ENCODE measurements around the gene PGM1. TPM values are rescaled to one million over a fixed set of nuclear protein-coding genes. Genes with fewer than 3 reads are reported as not detected.

The PGM1 gene
- total and polyA plus RNA-seq, 2 donors (not counting 3 experiments of a cell fraction or from before 2014, with no cell fraction given) = 9.3 to 21.0 TPM

- CTCF ChIA-PET = no interaction called here
- intact Hi-C loops (cut with micrococcal nuclease) = no loop called here
These were observed 60.8 kb downstream of the PGM1 start for GRCh38 chr1:63653976-63654375.

GRCh38 chr1:63659448-63659847, 66.2 kb downstream of the PGM1 start:
- H3K27ac ChIP-seq (ENCODE audit: insufficient read depth, low read depth, low read length) = no peak overlapping the region
- FAIRE-seq (no peak), DNase-seq (ENCODE audit: low read depth, low spot score) (no peak)
- ChIA-PET POLR2A (no interaction called here), CTCF (interaction anchor here (0.5 kb wide), 1 partner anchor 205 kb away, joined by 3 read pairs; no protein-coding TSS in a partner anchor)
- no peak overlapping the region for H3K9ac ChIP-seq (replicated peaks; ENCODE audit: extremely low read depth, insufficient read depth, low read length)
- no peaks in the 10 kb centered on the region for H3K79me2 ChIP-seq (ENCODE audit: control insufficient read depth, insufficient read depth, low read length)
- H3K27me3 ChIP-seq (ENCODE audit: control insufficient read depth in 2 of 2, insufficient read depth in 2 of 2, low read length in 2 of 2) = no peaks in the 10 kb centered on the region
- no peak overlapping the region for H3K4me3 ChIP-seq (replicated peaks in 1 of 3; ENCODE audit: insufficient read depth in 1 of 3, low read depth in 1 of 3, low read length in 3 of 3)
- peaks cover 12% of the 10 kb centered on the region for H3K4me1 ChIP-seq (ENCODE audit: control insufficient read depth, extremely low read depth, insufficient read depth, low read length)
- intact Hi-C loops (cut with micrococcal nuclease) = no loop called here
- TF ChIP-seq MAX (IDR thresholded peaks at IDR 0.05; ENCODE audit: insufficient read depth, insufficient read length) = no peak
- H3K9me3 ChIP-seq (replicated peaks; ENCODE audit: control insufficient read depth, insufficient read depth, low read length) = no peaks in the 10 kb centered on the region
- H2AFZ ChIP-seq (ENCODE audit: low read depth, low read length) = no peak overlapping the region
- BruUV-seq (replicated peaks) = no TSS peak
- H3K9me1 ChIP-seq (replicated peaks; ENCODE audit: control insufficient read depth, extremely low read depth, insufficient read depth, low read length) = no peaks in the 10 kb centered on the region
- dilution Hi-C loops (cut with MboI; ENCODE audit: extremely low pct_ligation_motif_present, low sequenced_read_pairs) = loop anchor here (25.0 kb wide), 1 partner anchor 578 kb away; no protein-coding TSS in a partner anchor
- H3K36me3 ChIP-seq (ENCODE audit: control insufficient read depth in 2 of 2, extremely low read depth in 1 of 2, insufficient read depth in 2 of 2, low read length in 2 of 2) = no peaks in the 10 kb centered on the region
- no peaks in the 10 kb centered on the region for H4K20me1 ChIP-seq (replicated peaks; ENCODE audit: control insufficient read depth, extremely low read depth, insufficient read depth, low read length)
- no peak overlapping the region for H3K4me2 ChIP-seq (ENCODE audit: insufficient read depth, low read length)

More at GRCh38 chr1:63653976-63654375, 60.8 kb downstream of the PGM1 start:
- Histone ChIP-seq H3K9ac (replicated peaks; ENCODE audit: extremely low read depth, insufficient read depth, low read length) (no peak overlapping the region), H3K27me3 (ENCODE audit: control insufficient read depth in 2 of 2, insufficient read depth in 2 of 2, low read length in 2 of 2) (no peaks in the 10 kb centered on the region), H2AFZ (ENCODE audit: low read depth, low read length) (no peak overlapping the region), H3K9me1 (replicated peaks; ENCODE audit: control insufficient read depth, extremely low read depth, insufficient read depth, low read length) (no peaks in the 10 kb centered on the region), H3K79me2 (ENCODE audit: control insufficient read depth, insufficient read depth, low read length) (no peaks in the 10 kb centered on the region), H3K4me2 (ENCODE audit: insufficient read depth, low read length) (no peak overlapping the region), H3K4me1 (ENCODE audit: control insufficient read depth, extremely low read depth, insufficient read depth, low read length) (no peaks in the 10 kb centered on the region), H4K20me1 (replicated peaks; ENCODE audit: control insufficient read depth, extremely low read depth, insufficient read depth, low read length) (no peaks in the 10 kb centered on the region), H3K9me3 (replicated peaks; ENCODE audit: control insufficient read depth, insufficient read depth, low read length) (no peaks in the 10 kb centered on the region), H3K27ac (ENCODE audit: insufficient read depth, low read depth, low read length) (no peak overlapping the region), H3K4me3 (replicated peaks in 1 of 3; ENCODE audit: insufficient read depth in 1 of 3, low read depth in 1 of 3, low read length in 3 of 3) (no peak overlapping the region), H3K36me3 (ENCODE audit: control insufficient read depth in 2 of 2, extremely low read depth in 1 of 2, insufficient read depth in 2 of 2, low read length in 2 of 2) (no peaks in the 10 kb centered on the region)
- POLR2A ChIA-PET = no interaction called here
- dilution Hi-C loops (cut with MboI; ENCODE audit: extremely low pct_ligation_motif_present, low sequenced_read_pairs) = loop anchor here (25.0 kb wide), 1 partner anchor 583 kb away; no protein-coding TSS in a partner anchor
- no peak for TF ChIP-seq EZH2 (IDR thresholded peaks at IDR 0.05; ENCODE audit: borderline replicate concordance, low read depth, low read length, severe bottlenecking)
- no peak for TF ChIP-seq FOS (IDR thresholded peaks at IDR 0.05; ENCODE audit: borderline replicate concordance, insufficient read depth, low read length)
- FAIRE-seq (no peak), DNase-seq (ENCODE audit: low read depth, low spot score) (no peak)
- BruUV-seq (replicated peaks) = no TSS peak

Data from endothelial cell of umbilical vein (primary cell).